ENCODE results near the gene LY9.

GRCh38 chr1:160800142-160800541 is 4.2 kb downstream of the LY9 start:
- TF ChIP-seq, protein P1, sequence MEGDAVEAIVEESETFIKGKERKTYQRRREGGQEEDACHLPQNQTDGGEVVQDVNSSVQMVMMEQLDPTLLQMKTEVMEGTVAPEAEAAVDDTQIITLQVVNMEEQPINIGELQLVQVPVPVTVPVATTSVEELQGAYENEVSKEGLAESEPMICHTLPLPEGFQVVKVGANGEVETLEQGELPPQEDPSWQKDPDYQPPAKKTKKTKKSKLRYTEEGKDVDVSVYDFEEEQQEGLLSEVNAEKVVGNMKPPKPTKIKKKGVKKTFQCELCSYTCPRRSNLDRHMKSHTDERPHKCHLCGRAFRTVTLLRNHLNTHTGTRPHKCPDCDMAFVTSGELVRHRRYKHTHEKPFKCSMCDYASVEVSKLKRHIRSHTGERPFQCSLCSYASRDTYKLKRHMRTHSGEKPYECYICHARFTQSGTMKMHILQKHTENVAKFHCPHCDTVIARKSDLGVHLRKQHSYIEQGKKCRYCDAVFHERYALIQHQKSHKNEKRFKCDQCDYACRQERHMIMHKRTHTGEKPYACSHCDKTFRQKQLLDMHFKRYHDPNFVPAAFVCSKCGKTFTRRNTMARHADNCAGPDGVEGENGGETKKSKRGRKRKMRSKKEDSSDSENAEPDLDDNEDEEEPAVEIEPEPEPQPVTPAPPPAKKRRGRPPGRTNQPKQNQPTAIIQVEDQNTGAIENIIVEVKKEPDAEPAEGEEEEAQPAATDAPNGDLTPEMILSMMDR (IDR thresholded peaks at IDR 0.05), result no peak
- TF ChIP-seq POLR2A (IDR thresholded peaks at IDR 0.05), result no peak

All from thyroid gland (tissue), 4 donors.